ENCODE measurements around the gene CHD5. TPM values are rescaled to one million over a fixed set of nuclear protein-coding genes. Genes with fewer than 3 reads are reported as not detected.

Gene CHD5
- total and polyA plus RNA-seq, 2 of the 4 experiments (the other 2 are of a cell fraction), result under 0.01 to 0.09 TPM

DNA sequence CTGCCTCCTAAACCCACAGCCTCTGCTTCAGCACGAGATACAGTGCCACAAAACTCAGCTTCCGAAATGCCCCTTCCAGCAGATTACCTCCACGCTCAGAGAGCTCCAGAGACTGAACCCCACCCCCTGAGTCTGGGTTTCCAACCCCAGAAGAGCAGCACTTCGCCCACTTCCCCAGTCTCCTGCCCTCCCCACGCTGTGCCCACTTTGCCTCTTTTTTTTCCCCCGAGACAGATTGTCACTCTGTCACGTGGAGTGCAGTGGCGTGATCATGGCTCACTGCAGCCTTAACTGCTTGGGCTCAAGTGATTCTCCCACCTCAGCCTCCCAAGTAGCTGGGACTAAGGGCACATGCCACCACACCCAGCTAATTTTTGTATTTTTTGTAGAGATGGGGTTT lies 45.5 kb upstream of the CHD5 start:
- H3K14ac ChIP-seq (replicated peaks; ENCODE audit: low read depth, low read length), result no peak overlapping the region
- no peak overlapping the region for H3K4ac ChIP-seq (ENCODE audit: low read depth, low read length)
- ATAC-seq (ENCODE audit: low read depth) (no peak), DNase-seq (no peak)
- no TSS peak for BruUV-seq (replicated peaks)
- WGBS, 2 experiments (ENCODE audit: extremely low coverage in 2 of 2, insufficient read length in 1 of 2), result 96% methylated on average over 3 of the region's 8 CpGs; no CpG with 5 or more reads in 1 of the 2 experiments
- no peak overlapping the region for H3K23ac ChIP-seq (ENCODE audit: low read depth, low read length)
- CTCF ChIA-PET, result interaction anchor here (0.6 kb wide), 1 partner anchor 9 kb away, joined by 3 read pairs; no protein-coding TSS in a partner anchor
- dilution Hi-C loops (cut with HindIII; ENCODE audit: low sequenced_read_pairs, unreplicated experiment), result no loop called here
- H2AK9ac ChIP-seq (replicated peaks; ENCODE audit: low read depth, low read length, poor library complexity), result no peak overlapping the region
- TF ChIP-seq MAFK (IDR thresholded peaks at IDR 0.05; ENCODE audit: low read depth, low read length) (no peak), CHD1 (IDR thresholded peaks at IDR 0.05; ENCODE audit: low read depth, low read length) (no peak), BHLHE40 (IDR thresholded peaks at IDR 0.05; ENCODE audit: low read depth, low read length) (no peak), MAZ (IDR thresholded peaks at IDR 0.05; ENCODE audit: borderline replicate concordance, low read depth, low read length) (no peak)
- TF ChIP-seq, protein P1, sequence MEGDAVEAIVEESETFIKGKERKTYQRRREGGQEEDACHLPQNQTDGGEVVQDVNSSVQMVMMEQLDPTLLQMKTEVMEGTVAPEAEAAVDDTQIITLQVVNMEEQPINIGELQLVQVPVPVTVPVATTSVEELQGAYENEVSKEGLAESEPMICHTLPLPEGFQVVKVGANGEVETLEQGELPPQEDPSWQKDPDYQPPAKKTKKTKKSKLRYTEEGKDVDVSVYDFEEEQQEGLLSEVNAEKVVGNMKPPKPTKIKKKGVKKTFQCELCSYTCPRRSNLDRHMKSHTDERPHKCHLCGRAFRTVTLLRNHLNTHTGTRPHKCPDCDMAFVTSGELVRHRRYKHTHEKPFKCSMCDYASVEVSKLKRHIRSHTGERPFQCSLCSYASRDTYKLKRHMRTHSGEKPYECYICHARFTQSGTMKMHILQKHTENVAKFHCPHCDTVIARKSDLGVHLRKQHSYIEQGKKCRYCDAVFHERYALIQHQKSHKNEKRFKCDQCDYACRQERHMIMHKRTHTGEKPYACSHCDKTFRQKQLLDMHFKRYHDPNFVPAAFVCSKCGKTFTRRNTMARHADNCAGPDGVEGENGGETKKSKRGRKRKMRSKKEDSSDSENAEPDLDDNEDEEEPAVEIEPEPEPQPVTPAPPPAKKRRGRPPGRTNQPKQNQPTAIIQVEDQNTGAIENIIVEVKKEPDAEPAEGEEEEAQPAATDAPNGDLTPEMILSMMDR (conservative IDR thresholded peaks at IDR 0.05; ENCODE audit: low read depth, low read length), result no peak
- H2BK15ac ChIP-seq (ENCODE audit: low read depth, low read length), result no peak overlapping the region
- peaks cover 0 to 8% of the 10 kb centered on the region in 2 experiments; a peak in 3 of 4 replicates for H3K79me1 ChIP-seq (ENCODE audit: low read depth in 1 of 2, low read length in 2 of 2)
- H2BK120ac ChIP-seq (ENCODE audit: low read depth, low read length), result no peak overlapping the region
- no peak overlapping the region for H2BK5ac ChIP-seq (ENCODE audit: low read depth, low read length, poor library complexity, severe bottlenecking)
- H3K9ac ChIP-seq (ENCODE audit: low read depth, low read length), result no peak overlapping the region
- no peaks in the 10 kb centered on the region for H3K9me1 ChIP-seq (ENCODE audit: insufficient read depth, low read length)
- in situ Hi-C loops (cut with MboI; ENCODE audit: low sequenced_read_pairs), result no loop called here
- no peaks in the 10 kb centered on the region; the same call in 1 of the 2 replicates for H4K20me1 ChIP-seq (ENCODE audit: insufficient read depth, low read length)
- H4K5ac ChIP-seq (ENCODE audit: low read depth, low read length), result no peak overlapping the region
- no peak overlapping the region for H3K56ac ChIP-seq (ENCODE audit: extremely low read depth, insufficient read depth, low read length)
- H4K91ac ChIP-seq (ENCODE audit: insufficient read depth, low read depth, low read length), result no peak overlapping the region
- H3K4me2 ChIP-seq (ENCODE audit: low read depth, low read length), result no peak overlapping the region
- H2BK20ac ChIP-seq (ENCODE audit: low read depth, low read length), result no peak overlapping the region
- H3K36me3 ChIP-seq (ENCODE audit: control insufficient read depth, insufficient read depth, low read length), result peaks cover 43% of the 10 kb centered on the region
- no peak overlapping the region for H2AK5ac ChIP-seq (ENCODE audit: low read depth, low read length)
- H3K18ac ChIP-seq (ENCODE audit: low read depth, low read length), result no peak overlapping the region
- H4K8ac ChIP-seq (ENCODE audit: low read depth in 2 of 2, low read length in 2 of 2), result no peak overlapping the region
- H3K27me3 ChIP-seq (ENCODE audit: control insufficient read depth, insufficient read depth, low read length), result no peaks in the 10 kb centered on the region
- no peak overlapping the region for H3K27ac ChIP-seq (ENCODE audit: insufficient read depth, low read length)
- H3K9me3 ChIP-seq (ENCODE audit: control insufficient read depth, insufficient read depth, low read length), result no peaks in the 10 kb centered on the region
- POLR2A ChIA-PET (ENCODE audit: unreplicated experiment), result no interaction called here
- intact Hi-C loops (cut with micrococcal nuclease), result no loop called here
- H2AFZ ChIP-seq (replicated peaks; ENCODE audit: low read length, poor library complexity), result no peak overlapping the region
- no peaks in the 10 kb centered on the region for H3K4me1 ChIP-seq (ENCODE audit: control insufficient read depth, insufficient read depth, low read length)
- no peak overlapping the region for H3K4me3 ChIP-seq (ENCODE audit: insufficient read depth, low read depth, low read length)

Data from IMR-90 (cell line).